ENCODE measurements around the gene KLHL3.

GRCh38 chr5:137761566-137761965 lies 25.7 kb upstream of the KLHL3 start:
- TF ChIP-seq, protein P1, sequence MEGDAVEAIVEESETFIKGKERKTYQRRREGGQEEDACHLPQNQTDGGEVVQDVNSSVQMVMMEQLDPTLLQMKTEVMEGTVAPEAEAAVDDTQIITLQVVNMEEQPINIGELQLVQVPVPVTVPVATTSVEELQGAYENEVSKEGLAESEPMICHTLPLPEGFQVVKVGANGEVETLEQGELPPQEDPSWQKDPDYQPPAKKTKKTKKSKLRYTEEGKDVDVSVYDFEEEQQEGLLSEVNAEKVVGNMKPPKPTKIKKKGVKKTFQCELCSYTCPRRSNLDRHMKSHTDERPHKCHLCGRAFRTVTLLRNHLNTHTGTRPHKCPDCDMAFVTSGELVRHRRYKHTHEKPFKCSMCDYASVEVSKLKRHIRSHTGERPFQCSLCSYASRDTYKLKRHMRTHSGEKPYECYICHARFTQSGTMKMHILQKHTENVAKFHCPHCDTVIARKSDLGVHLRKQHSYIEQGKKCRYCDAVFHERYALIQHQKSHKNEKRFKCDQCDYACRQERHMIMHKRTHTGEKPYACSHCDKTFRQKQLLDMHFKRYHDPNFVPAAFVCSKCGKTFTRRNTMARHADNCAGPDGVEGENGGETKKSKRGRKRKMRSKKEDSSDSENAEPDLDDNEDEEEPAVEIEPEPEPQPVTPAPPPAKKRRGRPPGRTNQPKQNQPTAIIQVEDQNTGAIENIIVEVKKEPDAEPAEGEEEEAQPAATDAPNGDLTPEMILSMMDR (IDR thresholded peaks at IDR 0.05; ENCODE audit: insufficient read depth, low read length, poor library complexity, severe bottlenecking), result no peak
- no peak for TF ChIP-seq EZH2phosphoT487 (conservative IDR thresholded peaks at IDR 0.05; ENCODE audit: low read length)
